ENCODE data around the gene UBALD2. TPM values are rescaled to one million over a fixed set of nuclear protein-coding genes. Genes with fewer than 3 reads are reported as not detected.

Gene UBALD2
- total and polyA plus RNA-seq, 2 donors (not counting 3 experiments of a cell fraction or from before 2014, with no cell fraction given): 46.9 to 70.9 TPM

DNA sequence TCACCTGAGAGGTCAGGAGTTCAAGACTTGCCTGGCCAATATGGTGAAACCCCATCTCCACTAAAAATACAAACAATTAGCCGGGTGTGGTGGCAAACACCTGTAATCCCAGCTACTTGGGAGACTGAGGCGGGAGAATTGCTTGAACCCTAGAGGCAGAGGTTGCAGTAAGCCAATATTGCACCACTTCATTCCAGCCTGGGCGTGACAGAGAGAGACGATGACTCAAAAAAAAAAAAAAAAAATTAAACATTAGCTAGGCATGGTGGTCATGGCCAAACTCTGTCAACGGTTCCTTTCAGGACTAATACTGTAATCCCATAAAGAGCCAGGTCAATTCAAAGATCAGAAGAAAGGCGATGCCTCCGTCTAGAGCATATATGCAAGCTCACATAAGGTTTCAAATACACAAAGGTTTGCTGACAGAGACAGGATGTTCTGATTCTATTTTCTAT lies 27.3 kb upstream of the UBALD2 start:
- ChIA-PET CTCF (interaction anchor here (1.0 to 2.3 kb wide), 4 partner anchors 8 to 56 kb away, joined by 3 to 15 read pairs (median 4); no protein-coding TSS in a partner anchor), POLR2A (no interaction called here)
- Histone ChIP-seq H3K9ac (replicated peaks; ENCODE audit: extremely low read depth, insufficient read depth, low read length) (no peak overlapping the region), H3K4me2 (ENCODE audit: insufficient read depth, low read length) (no peak overlapping the region), H3K4me1 (ENCODE audit: control insufficient read depth, extremely low read depth, insufficient read depth, low read length) (peaks cover 7% of the 10 kb centered on the region), H2AFZ (ENCODE audit: low read depth, low read length) (no peak overlapping the region), H3K9me1 (replicated peaks; ENCODE audit: control insufficient read depth, extremely low read depth, insufficient read depth, low read length) (no peaks in the 10 kb centered on the region), H3K27ac (ENCODE audit: insufficient read depth, low read depth, low read length) (no peak overlapping the region), H3K27me3 (ENCODE audit: control insufficient read depth in 2 of 2, insufficient read depth in 2 of 2, low read length in 2 of 2) (peaks cover 33 to 46% of the 10 kb centered on the region in 2 experiments), H4K20me1 (replicated peaks; ENCODE audit: control insufficient read depth, extremely low read depth, insufficient read depth, low read length) (no peaks in the 10 kb centered on the region), H3K9me3 (replicated peaks; ENCODE audit: control insufficient read depth, insufficient read depth, low read length) (no peaks in the 10 kb centered on the region), H3K4me3 (replicated peaks in 1 of 3; ENCODE audit: insufficient read depth in 1 of 3, low read depth in 1 of 3, low read length in 3 of 3) (no peak overlapping the region), H3K79me2 (ENCODE audit: control insufficient read depth, insufficient read depth, low read length) (no peaks in the 10 kb centered on the region), H3K36me3 (ENCODE audit: control insufficient read depth in 2 of 2, extremely low read depth in 1 of 2, insufficient read depth in 2 of 2, low read length in 2 of 2) (no peaks in the 10 kb centered on the region)
- BruUV-seq (replicated peaks): no TSS peak
- dilution Hi-C loops (cut with MboI; ENCODE audit: extremely low pct_ligation_motif_present, low sequenced_read_pairs) (no loop called here), intact Hi-C loops (cut with micrococcal nuclease) (no loop called here)
- TF ChIP-seq GATA2 (IDR thresholded peaks at IDR 0.05; ENCODE audit: insufficient read depth, insufficient read length, low read depth, low read length): no peak
- TF ChIP-seq POLR2A (IDR thresholded peaks at IDR 0.05; ENCODE audit: low read depth, low read length): no peak
- TF ChIP-seq POLR2AphosphoS5 (IDR thresholded peaks at IDR 0.05; ENCODE audit: insufficient read depth, low read depth, low read length): no peak
- no peak for TF ChIP-seq MAX (IDR thresholded peaks at IDR 0.05; ENCODE audit: insufficient read depth, insufficient read length)
- no peak for TF ChIP-seq CTCF (IDR thresholded peaks at IDR 0.05; ENCODE audit: extremely low read depth in 1 of 2, insufficient read depth in 1 of 2, low read depth in 1 of 2, low read length in 2 of 2)
- no peak for TF ChIP-seq EZH2 (IDR thresholded peaks at IDR 0.05; ENCODE audit: borderline replicate concordance, low read depth, low read length, severe bottlenecking)
- TF ChIP-seq MYC (IDR thresholded peaks at IDR 0.05; ENCODE audit: low read depth, low read length): no peak
- TF ChIP-seq JUN (IDR thresholded peaks at IDR 0.05; ENCODE audit: borderline replicate concordance, insufficient read depth, insufficient read length, low read depth): no peak
- TF ChIP-seq FOS (IDR thresholded peaks at IDR 0.05; ENCODE audit: borderline replicate concordance, insufficient read depth, low read length): no peak
- DNase-seq (ENCODE audit: low read depth, low spot score) (no peak), FAIRE-seq (no peak)

All from endothelial cell of umbilical vein (primary cell).